ENCODE data around the gene CPZ.

Gene CPZ

GRCh38 chr4:8592366-8593263 lies at the start of gene CPZ:
CPZ (plus strand) TSS chr4:8592765; CDS start chr4:8592834, 69 bp downstream.
- Histone ChIP-seq H2AFZ (ENCODE audit: low read length) (no peak within 1 kb of the TSS), H3K27me3 (replicated peaks; ENCODE audit: insufficient read depth, low read length) (peaks cover 94% of the 10 kb centered on the region), H3K79me2 (ENCODE audit: low read length) (no peaks in the 10 kb centered on the region), H4K20me1 (ENCODE audit: insufficient read depth, low read length) (no peaks in the 10 kb centered on the region), H3K9me3 (replicated peaks; ENCODE audit: insufficient read depth, low read length) (no peaks in the 10 kb centered on the region), H3K9ac (ENCODE audit: low read length) (no peak within 1 kb of the TSS), H3K36me3 (replicated peaks; ENCODE audit: insufficient read depth, low read length) (no peaks in the 10 kb centered on the region), H3F3A (ENCODE audit: insufficient read depth, low read length) (no peaks in the 10 kb centered on the region), H3K27ac (ENCODE audit: low read length) (no peak within 1 kb of the TSS), H3K9me2 (replicated peaks; ENCODE audit: insufficient read depth, low read length) (no peaks in the 10 kb centered on the region), H3K4me2 (ENCODE audit: low read depth, low read length) (no peak within 1 kb of the TSS), H3K4me3 (ENCODE audit: low read length) (no peak within 1 kb of the TSS), H3K4me1 (ENCODE audit: low read length) (no peaks in the 10 kb centered on the region)
- TF ChIP-seq EZH2 (optimal IDR thresholded peaks at IDR 0.05; ENCODE audit: low read depth, low read length) = no peak
- no peak for TF ChIP-seq CTCF (IDR thresholded peaks at IDR 0.05; ENCODE audit: low read length)
- TF ChIP-seq EZH2phosphoT487 (IDR thresholded peaks at IDR 0.05; ENCODE audit: low read length) = no peak
- no peak for DNase-seq

GRCh38 chr4:8542776-8543525 lies 49.6 kb upstream of the CPZ start:
- no peaks in the 10 kb centered on the region for H3K9me3 ChIP-seq (replicated peaks; ENCODE audit: insufficient read depth, low read length)
- no peaks in the 10 kb centered on the region for H3K9me2 ChIP-seq (replicated peaks; ENCODE audit: insufficient read depth, low read length)
- H3K4me2 ChIP-seq (ENCODE audit: low read depth, low read length) = no peak overlapping the region
- no peak for DNase-seq
- no peaks in the 10 kb centered on the region for H3K36me3 ChIP-seq (replicated peaks; ENCODE audit: insufficient read depth, low read length)
- no peaks in the 10 kb centered on the region for H3K79me2 ChIP-seq (ENCODE audit: low read length)
- H3K27ac ChIP-seq (ENCODE audit: low read length) = no peak overlapping the region
- no peaks in the 10 kb centered on the region for H4K20me1 ChIP-seq (ENCODE audit: insufficient read depth, low read length)
- peaks cover 9% of the 10 kb centered on the region; the same call in 1 of the 2 replicates for H3K4me1 ChIP-seq (ENCODE audit: low read length)
- no peak overlapping the region for H2AFZ ChIP-seq (ENCODE audit: low read length)
- peaks cover 51% of the 10 kb centered on the region for H3K27me3 ChIP-seq (replicated peaks; ENCODE audit: insufficient read depth, low read length)
- no peak for TF ChIP-seq CTCF (IDR thresholded peaks at IDR 0.05; ENCODE audit: low read length)
- no peak for TF ChIP-seq EZH2phosphoT487 (IDR thresholded peaks at IDR 0.05; ENCODE audit: low read length)
- no peak for TF ChIP-seq EZH2 (optimal IDR thresholded peaks at IDR 0.05; ENCODE audit: low read depth, low read length)
- no peak overlapping the region for H3K4me3 ChIP-seq (ENCODE audit: low read length)
- no peaks in the 10 kb centered on the region for H3F3A ChIP-seq (ENCODE audit: insufficient read depth, low read length)
- H3K9ac ChIP-seq (ENCODE audit: low read length) = no peak overlapping the region

- Histone ChIP-seq H3K27ac (ENCODE audit: low read length) (no peak overlapping the region), H3K9ac (ENCODE audit: low read length) (no peak overlapping the region), H3K9me2 (replicated peaks; ENCODE audit: insufficient read depth, low read length) (no peaks in the 10 kb centered on the region), H3K36me3 (replicated peaks; ENCODE audit: insufficient read depth, low read length) (no peaks in the 10 kb centered on the region), H3K9me3 (replicated peaks; ENCODE audit: insufficient read depth, low read length) (no peaks in the 10 kb centered on the region), H3K4me1 (ENCODE audit: low read length) (peaks cover 9% of the 10 kb centered on the region; the same call in 1 of the 2 replicates), H4K20me1 (ENCODE audit: insufficient read depth, low read length) (no peaks in the 10 kb centered on the region), H3F3A (ENCODE audit: insufficient read depth, low read length) (no peaks in the 10 kb centered on the region), H3K4me3 (ENCODE audit: low read length) (no peak overlapping the region), H2AFZ (ENCODE audit: low read length) (no peak overlapping the region), H3K27me3 (replicated peaks; ENCODE audit: insufficient read depth, low read length) (peaks cover 56% of the 10 kb centered on the region), H3K79me2 (ENCODE audit: low read length) (no peaks in the 10 kb centered on the region), H3K4me2 (ENCODE audit: low read depth, low read length) (no peak overlapping the region)
- no peak for DNase-seq
- TF ChIP-seq EZH2 (optimal IDR thresholded peaks at IDR 0.05; ENCODE audit: low read depth, low read length) (no peak), CTCF (IDR thresholded peaks at IDR 0.05; ENCODE audit: low read length) (no peak), EZH2phosphoT487 (IDR thresholded peaks at IDR 0.05; ENCODE audit: low read length) (no peak)
Observed at GRCh38 chr4:8543623-8544022, 48.9 kb upstream of the CPZ start.
